ENCODE data around the gene DPYSL5.

The DPYSL5 gene

DNA sequence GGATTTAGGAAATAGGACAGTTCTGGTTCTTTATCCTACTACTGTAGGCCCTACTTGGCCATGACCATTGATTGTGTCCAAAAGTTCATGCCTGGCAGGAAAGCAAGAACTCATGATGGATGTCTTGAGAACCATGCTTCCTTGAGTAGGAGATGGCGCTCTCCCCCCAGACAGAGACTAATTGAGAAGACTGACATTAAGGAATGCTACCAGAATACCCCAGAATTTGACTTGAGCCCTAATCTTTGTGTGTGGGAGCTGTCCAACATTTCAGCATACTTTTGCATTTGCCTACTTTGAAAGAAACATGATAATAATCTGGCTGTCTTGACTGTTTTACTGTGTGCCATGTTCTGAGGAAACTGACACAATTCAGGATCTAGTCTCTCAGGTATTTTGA is 145.8 kb downstream of the DPYSL5 start:
- DNase-seq (ENCODE audit: low read depth in 3 of 3): no peak

DNA sequence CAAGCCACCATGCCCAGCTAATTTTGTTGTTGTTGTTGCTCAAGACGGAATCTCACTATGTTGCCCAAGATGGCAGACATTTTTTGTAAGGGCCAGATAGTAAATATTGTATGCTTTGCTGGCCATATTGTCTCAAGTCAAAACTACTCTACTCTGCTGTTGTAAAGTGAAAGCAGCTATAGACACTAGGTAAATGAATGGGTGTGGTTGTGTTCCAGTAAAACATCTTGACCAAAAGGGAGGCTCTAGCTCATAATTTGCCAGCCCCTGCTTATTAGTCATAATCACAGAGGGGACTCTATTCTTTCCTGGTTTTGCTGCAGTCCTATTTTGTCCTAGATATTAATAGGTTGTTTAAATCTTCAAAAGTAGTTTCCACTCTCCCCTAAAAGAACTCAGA is 147.1 kb downstream of the DPYSL5 start:
- DNase-seq (ENCODE audit: low read depth in 3 of 3): no peak

DNA sequence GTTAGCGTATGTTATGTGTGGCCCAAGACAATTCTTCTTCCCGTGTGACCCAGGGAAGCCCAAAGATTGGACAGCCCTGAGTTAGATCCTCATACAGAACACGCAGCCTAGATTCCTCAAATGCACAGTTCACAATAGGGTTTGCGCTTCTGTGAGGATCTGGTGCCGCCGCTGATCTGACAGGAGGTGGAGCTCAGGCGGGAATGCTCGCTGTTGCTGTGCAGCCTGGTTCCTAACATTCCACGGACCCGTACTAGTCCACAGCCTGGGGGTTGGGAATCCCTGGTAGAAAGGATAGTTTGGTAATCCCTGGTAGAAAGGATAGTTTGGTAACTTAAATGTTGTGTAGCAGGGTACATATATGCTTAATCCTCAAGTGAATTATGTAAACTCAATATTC is 149.5 kb downstream of the DPYSL5 start:
- no peak for DNase-seq (ENCODE audit: low read depth in 3 of 3)

DNA sequence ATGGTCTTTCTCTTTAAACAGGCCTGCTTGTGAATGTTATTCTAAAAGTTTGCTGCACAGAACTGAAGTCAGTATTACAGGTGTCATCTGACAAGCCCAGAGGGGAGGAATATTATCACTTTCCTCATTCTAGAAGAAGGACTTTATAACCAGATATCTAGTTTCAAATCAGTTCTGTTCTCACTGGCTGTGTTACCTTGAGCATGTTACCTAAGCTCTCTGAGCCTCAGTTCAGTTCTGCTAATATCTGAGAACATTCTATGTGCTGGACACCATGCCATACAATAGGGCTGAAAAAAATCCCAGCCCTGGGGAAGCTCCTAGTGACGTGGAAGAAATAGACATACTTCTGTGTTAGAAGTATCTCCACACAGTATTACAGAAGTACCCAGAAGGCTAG is 150.4 kb downstream of the DPYSL5 start:
- DNase-seq (ENCODE audit: low read depth in 3 of 3): no peak
